Lower leg skin (tissue), 3 donors: ENCODE results near the gene CHD5.

Source experiments
- POLR2A ChIP-seq, 2 donors: fragments of 450-650 bp; IDR thresholded peaks; one replicate each; pipeline ENCODE4 v1.6.1; 2016 to 2017; ENCODE audit warnings: antibody characterized with exemption in 2 of 2, mild to moderate bottlenecking in 1 of 2, moderate library complexity in 1 of 2
- TF ChIP-seq, protein P1 (sequence below), 3 donors: fragments of 450-650 bp; IDR thresholded peaks; one replicate each; pipeline ENCODE4 v1.5.1; 2016; ENCODE audit warnings: antibody characterized with exemption in 3 of 3, mild to moderate bottlenecking in 3 of 3, moderate library complexity in 2 of 3

DNA sequence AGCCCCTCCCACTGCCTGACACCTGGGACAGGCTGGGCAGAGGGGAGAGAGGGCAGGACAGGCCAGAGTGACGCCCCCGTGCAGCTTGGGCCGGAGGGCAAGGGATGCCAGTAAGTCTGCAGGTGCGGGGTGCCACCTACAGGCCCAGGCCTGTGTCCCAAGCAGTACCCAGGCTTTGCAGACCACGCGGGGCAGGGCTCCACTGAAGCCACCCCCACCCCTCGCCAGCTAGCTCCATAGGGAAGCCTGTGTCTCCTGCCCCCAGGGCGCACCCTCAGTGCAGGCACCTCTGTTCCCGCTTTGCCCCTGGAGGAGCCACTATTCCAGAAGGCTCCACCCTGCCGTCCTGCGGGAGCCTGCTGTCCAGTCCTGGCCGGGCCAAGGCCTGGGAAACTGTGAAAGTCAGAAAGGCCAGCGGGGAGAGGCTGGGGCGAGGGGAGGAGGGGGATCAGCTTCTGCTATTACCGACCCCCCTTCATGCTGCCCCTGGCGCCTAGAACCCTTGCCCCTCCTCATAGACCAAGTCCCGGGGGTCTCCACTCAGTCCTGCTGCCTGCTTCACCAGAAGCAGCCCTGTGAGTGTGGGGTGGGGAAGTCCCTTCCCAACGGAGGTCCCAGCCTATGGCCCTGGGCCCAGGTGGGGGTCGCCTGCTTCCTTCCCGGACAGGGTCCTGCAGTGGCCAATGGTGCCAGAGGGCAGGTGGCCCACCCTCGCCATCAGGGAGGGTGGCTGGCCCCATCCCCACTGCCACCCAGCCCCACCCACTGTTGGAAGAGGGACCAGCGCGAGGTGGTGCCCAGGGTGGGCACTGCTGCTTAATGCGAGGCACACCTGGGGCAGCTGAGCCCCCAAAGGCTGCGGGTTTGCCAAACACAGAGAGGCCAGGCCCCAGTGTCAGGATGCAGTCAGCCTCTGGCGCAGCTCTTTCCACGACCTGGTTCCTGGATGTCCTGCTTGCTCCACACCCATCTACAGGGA, 80.0 kb downstream of the CHD5 start:
- TF ChIP-seq POLR2A (IDR thresholded peaks at IDR 0.05), result no peak
- TF ChIP-seq, protein P1, sequence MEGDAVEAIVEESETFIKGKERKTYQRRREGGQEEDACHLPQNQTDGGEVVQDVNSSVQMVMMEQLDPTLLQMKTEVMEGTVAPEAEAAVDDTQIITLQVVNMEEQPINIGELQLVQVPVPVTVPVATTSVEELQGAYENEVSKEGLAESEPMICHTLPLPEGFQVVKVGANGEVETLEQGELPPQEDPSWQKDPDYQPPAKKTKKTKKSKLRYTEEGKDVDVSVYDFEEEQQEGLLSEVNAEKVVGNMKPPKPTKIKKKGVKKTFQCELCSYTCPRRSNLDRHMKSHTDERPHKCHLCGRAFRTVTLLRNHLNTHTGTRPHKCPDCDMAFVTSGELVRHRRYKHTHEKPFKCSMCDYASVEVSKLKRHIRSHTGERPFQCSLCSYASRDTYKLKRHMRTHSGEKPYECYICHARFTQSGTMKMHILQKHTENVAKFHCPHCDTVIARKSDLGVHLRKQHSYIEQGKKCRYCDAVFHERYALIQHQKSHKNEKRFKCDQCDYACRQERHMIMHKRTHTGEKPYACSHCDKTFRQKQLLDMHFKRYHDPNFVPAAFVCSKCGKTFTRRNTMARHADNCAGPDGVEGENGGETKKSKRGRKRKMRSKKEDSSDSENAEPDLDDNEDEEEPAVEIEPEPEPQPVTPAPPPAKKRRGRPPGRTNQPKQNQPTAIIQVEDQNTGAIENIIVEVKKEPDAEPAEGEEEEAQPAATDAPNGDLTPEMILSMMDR (IDR thresholded peaks at IDR 0.05), result no peak
